Measurements from ENCODE around the gene LYL1. TPM values are rescaled to one million over a fixed set of nuclear protein-coding genes. Genes with fewer than 3 reads are reported as not detected.

The LYL1 gene
- total and polyA plus RNA-seq, 9 of the 15 experiments (the other 6 are each of a cell fraction or from before 2014, with no cell fraction given), result 1.3 to 266 (median 34.0) TPM

DNA sequence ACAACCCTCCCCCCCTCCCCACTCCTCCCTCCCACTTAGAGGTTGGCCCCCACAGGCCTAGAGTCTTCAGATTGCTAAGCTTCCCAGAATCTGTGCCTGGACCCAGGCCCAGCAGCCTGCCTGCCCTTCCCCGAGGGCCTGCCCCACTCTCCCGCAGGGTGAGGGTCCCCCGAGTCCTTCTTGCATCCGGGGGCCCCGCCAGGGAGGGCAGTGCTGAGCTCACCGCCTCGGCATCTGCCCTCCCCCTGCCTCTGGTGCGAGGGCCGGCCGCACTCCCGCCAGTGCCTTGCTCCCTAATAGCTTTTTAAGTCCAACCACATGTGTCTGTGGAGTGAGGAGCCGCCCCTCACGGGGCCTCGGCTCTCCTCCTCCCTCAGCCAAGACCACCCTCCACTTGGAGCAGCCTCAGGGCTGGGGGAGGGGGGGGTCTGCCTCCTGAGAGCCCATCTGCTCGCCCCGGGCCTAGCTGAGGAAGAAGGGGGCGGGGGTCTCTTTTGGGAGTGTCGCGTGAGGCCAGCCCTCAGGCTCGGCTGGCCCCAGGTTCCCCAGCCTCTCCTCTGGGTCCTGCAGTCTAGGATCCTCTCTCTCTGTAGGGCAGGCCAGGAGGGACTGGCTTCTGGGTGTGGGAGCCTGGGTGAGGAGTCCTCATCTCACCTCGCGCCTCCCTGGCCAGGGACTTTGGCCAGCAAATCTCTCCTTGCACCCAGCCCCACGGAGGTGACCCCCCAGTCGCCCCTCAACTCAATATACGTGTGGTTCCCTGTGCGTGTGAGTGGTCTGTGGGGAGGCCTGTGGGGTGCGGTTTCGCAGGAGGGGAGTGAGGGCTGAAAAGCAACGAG lies 47.2 kb downstream of the LYL1 start:
- H3K4me3 ChIP-seq, result no peak overlapping the region
- no peak overlapping the region for H3K4me2 ChIP-seq (ENCODE audit: insufficient read depth, low read length)
- POLR2A ChIA-PET, result interaction anchor here (1.2 to 1.9 kb wide), 3 partner anchors 8 to 24 kb away, joined by 3 to 11 read pairs (median 7); no protein-coding TSS in a partner anchor
- H3K9ac ChIP-seq (ENCODE audit: insufficient read depth in 1 of 2, low read depth in 2 of 2, low read length in 2 of 2), result peak overlapping the region in 1 of 2 experiments; percentile 50; a peak in 1 of 4 replicates
- H3K4me1 ChIP-seq (replicated peaks in 1 of 2; ENCODE audit: control insufficient read depth in 2 of 2, insufficient read depth in 2 of 2, low read length in 2 of 2), result peaks cover 11 to 55% of the 10 kb centered on the region in 2 experiments
- TF ChIP-seq TAF1 (IDR thresholded peaks at IDR 0.05; ENCODE audit: control insufficient read depth, extremely low read depth, insufficient read depth, low read length, severe bottlenecking), result no peak
- TF ChIP-seq, protein P1, sequence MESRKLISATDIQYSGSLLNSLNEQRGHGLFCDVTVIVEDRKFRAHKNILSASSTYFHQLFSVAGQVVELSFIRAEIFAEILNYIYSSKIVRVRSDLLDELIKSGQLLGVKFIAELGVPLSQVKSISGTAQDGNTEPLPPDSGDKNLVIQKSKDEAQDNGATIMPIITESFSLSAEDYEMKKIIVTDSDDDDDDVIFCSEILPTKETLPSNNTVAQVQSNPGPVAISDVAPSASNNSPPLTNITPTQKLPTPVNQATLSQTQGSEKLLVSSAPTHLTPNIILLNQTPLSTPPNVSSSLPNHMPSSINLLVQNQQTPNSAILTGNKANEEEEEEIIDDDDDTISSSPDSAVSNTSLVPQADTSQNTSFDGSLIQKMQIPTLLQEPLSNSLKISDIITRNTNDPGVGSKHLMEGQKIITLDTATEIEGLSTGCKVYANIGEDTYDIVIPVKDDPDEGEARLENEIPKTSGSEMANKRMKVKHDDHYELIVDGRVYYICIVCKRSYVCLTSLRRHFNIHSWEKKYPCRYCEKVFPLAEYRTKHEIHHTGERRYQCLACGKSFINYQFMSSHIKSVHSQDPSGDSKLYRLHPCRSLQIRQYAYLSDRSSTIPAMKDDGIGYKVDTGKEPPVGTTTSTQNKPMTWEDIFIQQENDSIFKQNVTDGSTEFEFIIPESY (CRISPR knock-in tag; IDR thresholded peaks at IDR 0.05), result 0 out of 2 replicates have a peak, but pooled peaks have one; percentile 38
- no peaks in the 10 kb centered on the region for H3K36me3 ChIP-seq (ENCODE audit: control insufficient read depth, insufficient read depth, low read length)
- intact Hi-C loops (cut with micrococcal nuclease) (no loop called here), in situ Hi-C loops (cut with MboI) (no loop called here)
- H3K27ac ChIP-seq (ENCODE audit: extremely low read depth, low read depth, low read length), result no peak overlapping the region
- no peaks in the 10 kb centered on the region for H3K9me3 ChIP-seq (replicated peaks; ENCODE audit: control insufficient read depth, insufficient read depth, low read depth, low read length)
- no TSS peak for BruUV-seq (replicated peaks)
- H2AFZ ChIP-seq (ENCODE audit: low read depth, low read length), result no peak overlapping the region
- H3K27me3 ChIP-seq (ENCODE audit: control insufficient read depth in 2 of 2, insufficient read depth in 2 of 2, low read length in 2 of 2), result no peaks in the 10 kb centered on the region
- DNase-seq (ENCODE audit: extremely low read depth in 1 of 4, low spot score in 3 of 4), result no peak
- H3K79me2 ChIP-seq (ENCODE audit: control insufficient read depth, insufficient read depth, low read length), result peaks cover 11% of the 10 kb centered on the region; the same call in 2 of the 3 replicates
- no peak for FAIRE-seq
- peaks cover 50% of the 10 kb centered on the region for H4K20me1 ChIP-seq (replicated peaks; ENCODE audit: control insufficient read depth, insufficient read depth, low read length)
- WGBS (ENCODE audit: insufficient coverage, low coverage, missing lambda C conversion rate), result 82% methylated on average over 11 of the region's 29 CpGs
- CTCF ChIA-PET (ENCODE audit: low intra/inter-chr PET ratio), result no interaction called here
- no peak for ATAC-seq
- peaks cover 6% of the 10 kb centered on the region for H3K9me1 ChIP-seq (ENCODE audit: control insufficient read depth, insufficient read depth, low read length)

Data from K562 (cell line).